NCI-H2196 treated with DMSO at 0.1 percent for 48 hours (cell line): ENCODE results near the gene CACNA2D3.
A peak's percentile ranks its signal among the peaks of the same experiment; 100 is the strongest.

ENCODE experiments used
- DNase-seq: peaks from one replicate; lab custom pipeline; 2025; ENCODE audit not compliant: unreplicated experiment; lab: John Stamatoyannopoulos, UW

CACNA2D3 gene

DNA sequence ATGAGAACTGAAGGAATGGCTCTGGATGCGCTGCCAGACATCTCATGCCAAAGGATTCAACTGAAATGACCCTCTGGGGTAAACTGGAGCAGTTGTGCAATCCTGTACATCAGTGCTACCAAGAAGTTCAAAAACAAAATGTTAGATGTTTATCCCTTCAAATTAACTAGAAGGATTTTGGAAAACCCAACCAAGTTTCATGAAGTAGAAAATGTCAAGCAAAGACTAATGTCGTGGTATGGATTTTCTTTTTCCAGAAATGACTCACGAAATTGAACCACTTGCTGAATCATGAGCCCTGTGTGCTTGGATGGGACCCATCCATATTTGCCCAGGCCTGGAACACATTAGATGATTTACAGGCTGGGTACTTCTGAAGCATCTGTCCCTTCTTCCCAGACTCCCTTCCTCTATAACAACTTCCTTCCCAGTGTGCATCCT is 703.9 kb downstream of the CACNA2D3 start:
- no peak for DNase-seq

DNA sequence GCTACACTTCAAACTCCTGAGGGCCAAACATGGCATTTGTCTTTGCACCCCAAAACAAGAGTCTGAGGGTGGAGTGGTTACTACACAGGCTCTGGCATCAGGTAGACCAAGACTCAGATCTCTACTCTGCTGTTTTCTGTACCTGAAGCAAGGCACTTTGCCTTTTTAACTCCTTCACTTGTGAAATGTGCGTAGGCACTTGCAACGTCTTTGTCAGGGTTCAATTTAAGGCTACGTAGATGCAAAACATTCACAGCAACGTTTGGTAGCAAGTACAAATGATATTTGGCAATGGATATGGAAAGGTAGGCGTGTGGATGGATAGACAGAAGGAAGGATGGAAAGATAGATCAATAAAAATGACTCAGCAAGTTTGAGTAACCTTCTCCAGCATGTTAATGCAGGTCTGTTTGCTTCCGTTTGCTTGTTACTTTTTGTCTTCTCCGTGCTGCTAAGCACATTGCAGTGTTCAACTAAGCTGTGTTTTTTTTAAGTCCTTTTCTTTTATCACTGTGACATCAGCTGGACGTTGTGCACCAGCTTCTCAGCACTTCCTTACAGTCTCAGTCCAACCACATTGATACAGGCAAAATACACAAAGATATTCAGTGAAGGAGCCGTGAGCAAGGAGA is 704.8 kb downstream of the CACNA2D3 start:
- no peak for DNase-seq

DNA sequence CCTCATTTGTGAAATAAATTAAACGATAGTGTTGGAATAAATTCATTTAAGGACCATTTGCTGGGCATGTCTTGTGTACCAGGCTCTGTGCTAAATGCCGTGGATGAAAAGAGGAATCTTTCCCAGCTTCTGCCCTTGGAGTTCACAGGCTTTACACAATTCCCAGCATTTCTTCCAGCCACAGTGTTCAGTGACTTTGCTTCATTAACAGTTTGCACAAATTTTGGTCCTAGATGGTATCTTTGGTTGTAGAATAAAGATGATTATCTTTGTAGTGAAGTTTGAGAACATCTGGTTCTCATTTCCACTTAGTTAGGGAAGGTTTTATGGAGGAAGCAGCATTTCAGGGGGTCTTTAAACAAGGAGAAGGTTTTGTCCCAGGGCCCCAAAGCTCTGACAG is 705.4 kb downstream of the CACNA2D3 start:
- no peak for DNase-seq

DNA sequence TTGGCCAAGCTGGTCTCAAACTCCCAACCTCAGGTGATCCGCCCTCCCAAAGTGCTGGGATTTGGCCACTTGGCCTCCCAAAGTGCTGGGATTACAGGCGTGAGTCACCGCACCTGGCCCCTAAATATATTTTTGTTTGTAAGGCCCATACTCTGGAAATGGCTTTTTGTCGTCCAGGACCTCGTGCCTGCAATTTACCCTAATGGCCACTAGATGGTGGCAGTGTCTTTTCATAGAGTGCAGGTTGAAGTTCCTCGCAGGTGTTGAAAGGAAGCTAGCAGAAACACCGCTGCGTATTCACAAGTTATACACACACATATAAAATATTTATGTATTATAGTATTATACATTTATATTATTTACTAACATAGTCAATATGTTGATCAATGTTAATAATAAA is 708.3 kb downstream of the CACNA2D3 start:
- no peak for DNase-seq

DNA sequence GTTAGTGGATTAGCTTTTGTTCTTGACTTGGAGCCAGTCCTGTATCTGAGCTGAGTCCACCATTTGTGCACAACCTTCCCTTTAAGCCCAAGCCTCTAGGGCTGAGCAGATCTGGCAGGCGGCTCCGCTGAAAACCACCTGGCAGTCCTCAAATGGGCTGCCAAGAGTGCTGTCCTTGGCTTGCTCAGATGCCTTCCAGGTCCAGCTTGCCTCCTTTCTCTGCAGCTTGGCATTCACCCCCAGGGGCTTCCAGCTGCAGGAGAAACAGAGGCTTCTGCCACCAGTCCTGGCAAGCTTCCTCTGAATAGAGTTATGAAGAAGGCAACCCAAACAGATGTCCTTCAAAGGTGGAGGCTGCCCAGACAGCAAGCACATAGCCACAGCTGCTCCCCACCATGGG is 708.8 kb downstream of the CACNA2D3 start:
- no peak for DNase-seq

DNA sequence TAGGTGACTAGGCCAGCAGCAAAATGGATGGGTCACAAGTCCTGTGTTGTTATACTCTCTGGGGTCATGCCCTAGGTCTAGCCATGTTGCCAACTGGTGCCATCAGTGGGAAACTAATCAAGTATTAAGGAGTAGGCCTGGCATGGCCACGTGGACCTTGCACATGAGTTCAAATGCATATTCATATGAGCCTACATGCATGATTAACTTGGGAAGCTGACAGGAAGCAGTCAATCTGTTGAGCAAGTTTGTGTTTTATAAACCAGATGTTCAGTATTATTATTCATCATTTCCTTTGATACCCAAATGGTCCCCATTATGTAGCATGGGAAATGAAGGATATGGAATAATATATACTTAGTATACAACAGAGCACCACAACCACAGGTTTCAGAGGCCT is 710.5 kb downstream of the CACNA2D3 start:
- no peak for DNase-seq

DNA sequence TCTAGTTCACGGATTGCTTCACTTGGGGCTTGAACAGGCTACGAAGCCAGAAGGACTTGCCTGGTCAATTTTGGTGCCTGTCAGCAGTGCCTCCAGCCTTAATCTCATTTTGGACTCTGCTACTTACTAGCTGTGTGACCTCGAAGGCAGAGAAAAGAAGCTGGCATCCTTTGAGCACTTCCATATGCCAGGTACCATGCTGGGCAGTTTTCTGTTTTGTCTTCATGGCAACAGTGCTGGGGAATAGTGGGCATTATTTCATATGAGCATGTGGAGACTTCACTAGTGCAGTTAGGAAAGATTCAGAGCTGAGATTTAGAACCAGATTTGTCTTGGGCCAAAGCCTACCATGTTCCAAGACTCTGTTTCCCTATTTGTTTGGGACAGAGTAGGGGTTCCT is 713.3 kb downstream of the CACNA2D3 start:
- no peak for DNase-seq

DNA sequence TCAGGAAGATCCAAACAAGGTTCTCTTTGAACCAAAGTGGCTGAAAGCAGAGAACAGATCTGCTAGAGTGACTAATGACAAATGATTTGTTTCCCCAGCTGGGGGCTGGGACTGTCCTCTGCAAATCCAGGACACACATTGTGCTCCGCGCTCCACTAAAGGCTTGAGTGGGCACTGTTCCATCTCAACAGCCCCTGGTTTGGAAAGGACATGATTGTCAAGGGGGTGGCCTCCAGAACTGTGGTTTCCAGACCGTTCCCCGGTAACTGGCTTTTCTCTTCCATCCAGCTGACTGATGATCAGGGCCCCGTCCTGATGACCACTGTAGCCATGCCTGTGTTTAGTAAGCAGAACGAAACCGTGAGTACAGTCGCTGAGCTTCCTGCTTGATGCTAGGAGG is 714.5 kb downstream of the CACNA2D3 start:
- DNase-seq, result no peak

DNA sequence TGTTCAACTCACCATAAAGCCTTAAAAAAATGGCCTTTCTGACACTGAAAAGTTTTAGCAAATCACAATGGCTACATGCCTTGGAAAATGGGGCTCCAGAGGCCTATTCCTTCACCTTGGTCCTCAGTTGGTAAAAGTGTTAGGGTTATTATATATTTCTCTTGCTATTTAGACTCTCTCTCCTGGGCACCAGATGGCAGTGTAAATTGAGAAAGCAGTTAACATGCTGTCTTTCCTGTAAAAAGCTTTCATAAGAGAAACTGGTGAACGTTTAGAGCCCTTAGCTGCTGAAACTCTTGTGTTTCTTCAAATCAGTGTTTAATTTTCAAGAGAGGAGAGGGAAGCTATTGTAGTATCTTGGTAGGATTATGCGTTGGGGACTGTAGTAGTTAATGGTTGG is 715.6 kb downstream of the CACNA2D3 start:
- no peak for DNase-seq

DNA sequence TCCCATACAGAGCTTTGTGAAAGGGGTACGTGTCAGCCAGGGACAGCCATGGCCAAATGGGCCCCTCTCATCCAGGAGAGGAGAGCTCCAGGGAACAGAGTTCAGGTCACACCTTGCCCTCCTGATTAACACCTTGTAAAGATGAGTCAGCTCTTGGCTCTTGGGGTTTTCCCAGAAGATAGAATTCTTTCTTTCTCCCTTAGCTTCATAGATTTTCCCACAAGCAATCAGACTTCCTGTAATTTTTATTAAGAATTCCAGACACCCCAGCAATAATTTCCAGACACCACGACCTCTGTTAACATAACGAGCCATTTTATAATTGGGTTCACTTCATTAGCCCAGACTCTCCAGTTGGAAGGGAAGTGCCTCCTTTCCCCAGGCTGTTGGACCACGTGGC is 719.1 kb downstream of the CACNA2D3 start:
- DNase-seq, result no peak

DNA sequence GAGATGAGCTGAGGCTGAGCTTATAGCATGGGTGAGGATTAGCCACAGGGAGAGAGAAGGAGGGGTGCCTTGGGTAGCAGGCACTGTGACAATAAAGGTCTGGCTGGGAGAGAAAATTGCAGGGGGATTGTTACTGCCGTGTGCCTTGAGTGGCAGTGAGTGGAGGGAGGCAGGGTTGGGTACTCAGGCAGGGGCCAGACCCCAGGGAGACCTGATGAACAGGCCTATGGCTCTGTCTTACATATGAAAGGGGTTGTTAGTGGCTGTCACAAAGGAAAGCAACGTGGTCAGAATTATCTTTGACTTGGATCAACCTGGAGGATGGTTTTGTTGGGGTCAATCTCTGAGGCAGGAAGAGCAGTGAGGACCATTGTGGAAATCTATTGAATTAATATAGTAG is 721.0 kb downstream of the CACNA2D3 start:
- DNase-seq, result no peak

DNA sequence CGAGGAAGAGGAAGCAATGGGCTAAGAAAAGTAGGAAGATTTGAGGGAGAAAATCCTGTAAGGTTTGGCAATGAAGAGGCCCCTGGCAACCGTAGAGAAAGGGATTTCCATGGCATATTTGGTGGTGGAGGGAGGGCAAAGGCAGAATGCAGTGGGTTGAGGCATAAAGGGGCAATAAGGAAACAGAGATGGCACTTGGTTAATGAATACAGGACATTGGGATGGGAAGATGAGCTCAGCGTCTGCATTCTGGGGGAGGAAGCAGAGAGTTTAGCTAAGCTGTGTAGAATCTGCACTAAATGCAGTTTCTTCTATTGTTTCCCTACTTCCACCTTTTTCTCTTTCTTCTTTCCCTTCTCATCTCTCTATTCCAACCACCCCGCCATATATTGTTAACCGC is 721.9 kb downstream of the CACNA2D3 start:
- no peak for DNase-seq

DNA sequence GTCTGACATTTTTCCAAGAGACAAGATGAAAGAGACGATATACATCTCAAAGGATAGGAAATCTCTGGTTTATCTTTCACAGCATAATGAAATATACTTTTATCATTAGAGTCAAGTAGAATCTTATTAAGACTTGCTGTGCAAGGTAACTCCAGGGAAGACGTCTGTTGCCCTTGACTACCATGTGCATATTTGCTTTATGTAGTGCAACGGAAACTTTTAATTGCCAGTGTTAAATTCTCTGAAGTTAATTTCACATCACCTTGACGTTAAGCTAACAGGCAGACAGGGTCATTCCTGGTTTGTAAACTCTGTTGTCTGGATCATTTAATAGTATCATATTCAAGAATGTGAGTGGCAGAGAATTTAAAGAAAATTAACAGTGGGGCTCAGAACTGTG is 722.7 kb downstream of the CACNA2D3 start:
- no peak for DNase-seq

DNA sequence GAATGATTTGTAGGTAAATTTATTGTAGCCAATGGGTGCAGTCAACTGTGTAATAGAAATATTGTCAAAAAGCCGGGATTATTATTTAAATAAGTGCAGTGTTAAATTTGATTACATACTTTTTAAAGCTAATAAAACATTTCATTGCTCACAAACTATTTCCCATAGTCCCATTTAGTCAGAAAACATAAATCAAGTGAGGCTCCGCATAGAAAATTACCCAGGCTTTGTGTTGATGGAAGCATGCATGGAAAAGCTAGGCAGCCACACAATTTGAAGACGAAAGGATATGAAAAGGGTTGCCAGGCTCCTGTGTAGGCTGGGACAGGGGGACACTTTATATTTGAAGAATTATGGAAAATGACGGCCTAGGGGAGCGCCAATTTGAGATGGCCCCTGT is 723.2 kb downstream of the CACNA2D3 start:
- DNase-seq, result no peak

DNA sequence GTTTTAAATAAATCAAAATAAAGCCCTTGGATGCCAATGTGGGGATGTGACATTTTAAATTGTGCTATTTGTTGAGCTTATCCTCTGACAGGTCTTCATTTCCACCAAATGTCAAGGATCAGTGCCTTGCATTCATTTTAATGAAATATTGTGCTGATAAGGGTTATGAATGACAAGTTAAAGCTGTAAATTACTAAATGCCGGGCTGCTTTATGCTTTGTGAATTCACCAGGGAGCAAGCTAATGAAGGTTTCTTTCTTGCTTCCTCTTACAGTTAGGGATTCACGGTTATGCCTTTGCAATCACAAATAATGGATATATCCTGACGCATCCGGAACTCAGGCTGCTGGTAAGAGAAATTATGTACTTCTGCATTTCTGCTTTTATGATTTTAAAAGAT is 723.8 kb downstream of the CACNA2D3 start:
- DNase-seq, result no peak

DNA sequence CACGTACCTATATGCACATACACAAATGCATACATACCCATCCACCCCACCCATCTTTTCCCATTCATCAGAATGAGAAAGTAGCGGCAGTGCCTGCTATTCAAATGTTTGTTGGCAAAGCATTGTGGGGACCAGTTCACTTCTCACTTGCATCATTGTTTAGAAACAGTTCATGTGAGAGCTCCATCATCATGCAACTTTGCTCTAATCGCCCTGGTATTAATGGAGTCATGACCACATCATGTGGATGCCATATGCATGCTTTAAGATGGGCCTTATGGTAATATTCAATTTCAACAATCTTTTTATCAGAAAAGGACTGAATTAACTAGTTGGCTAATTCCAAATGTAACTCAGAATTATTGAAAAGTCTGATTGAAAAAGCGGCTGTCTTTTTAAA is 725.0 kb downstream of the CACNA2D3 start:
- DNase-seq, result no peak

DNA sequence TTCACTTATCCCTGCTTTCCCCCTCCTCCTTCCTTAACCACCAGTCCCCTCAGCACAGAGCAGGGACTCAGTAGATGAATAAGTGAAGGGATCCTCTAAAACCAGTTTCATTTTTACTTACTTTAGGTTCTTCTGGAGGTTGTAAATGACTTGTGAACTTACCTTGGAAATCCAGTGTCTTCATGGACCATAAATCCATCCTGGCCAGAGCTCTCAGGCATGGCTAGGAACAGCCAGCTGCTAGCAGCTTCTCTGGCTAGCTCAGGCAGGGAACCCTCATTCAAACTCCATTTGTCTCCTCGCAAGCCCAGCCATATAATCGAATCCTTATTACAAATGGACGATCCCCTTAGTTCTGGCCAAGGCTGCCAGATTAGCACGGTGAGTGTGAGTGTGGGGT is 727.0 kb downstream of the CACNA2D3 start:
- no peak for DNase-seq

DNA sequence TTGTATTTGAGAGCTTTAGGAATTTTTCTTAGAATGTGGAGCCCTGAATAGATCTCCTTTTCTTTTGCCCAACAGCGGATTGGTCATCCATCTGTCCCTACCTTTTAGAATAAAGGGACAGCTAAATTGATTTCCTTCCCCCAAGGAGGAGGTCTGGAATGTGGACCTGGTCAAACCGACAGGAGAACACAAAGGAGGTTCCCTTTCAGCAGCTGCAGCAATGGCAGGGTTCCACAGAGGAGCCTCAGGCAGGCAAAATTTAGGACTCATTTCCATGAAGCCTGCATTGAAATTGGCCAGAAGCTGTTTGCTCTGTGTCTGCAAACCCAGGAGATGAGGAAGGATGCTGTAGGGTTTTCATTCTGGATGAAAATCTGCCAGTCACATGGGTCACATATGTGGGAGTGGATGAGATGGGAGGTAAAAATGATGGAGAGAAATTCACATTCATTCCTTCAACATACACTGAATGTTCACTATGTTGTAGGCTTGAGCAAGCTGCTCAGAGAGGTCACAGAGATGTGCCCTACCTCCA is 728.2 kb downstream of the CACNA2D3 start:
- no peak for DNase-seq

DNA sequence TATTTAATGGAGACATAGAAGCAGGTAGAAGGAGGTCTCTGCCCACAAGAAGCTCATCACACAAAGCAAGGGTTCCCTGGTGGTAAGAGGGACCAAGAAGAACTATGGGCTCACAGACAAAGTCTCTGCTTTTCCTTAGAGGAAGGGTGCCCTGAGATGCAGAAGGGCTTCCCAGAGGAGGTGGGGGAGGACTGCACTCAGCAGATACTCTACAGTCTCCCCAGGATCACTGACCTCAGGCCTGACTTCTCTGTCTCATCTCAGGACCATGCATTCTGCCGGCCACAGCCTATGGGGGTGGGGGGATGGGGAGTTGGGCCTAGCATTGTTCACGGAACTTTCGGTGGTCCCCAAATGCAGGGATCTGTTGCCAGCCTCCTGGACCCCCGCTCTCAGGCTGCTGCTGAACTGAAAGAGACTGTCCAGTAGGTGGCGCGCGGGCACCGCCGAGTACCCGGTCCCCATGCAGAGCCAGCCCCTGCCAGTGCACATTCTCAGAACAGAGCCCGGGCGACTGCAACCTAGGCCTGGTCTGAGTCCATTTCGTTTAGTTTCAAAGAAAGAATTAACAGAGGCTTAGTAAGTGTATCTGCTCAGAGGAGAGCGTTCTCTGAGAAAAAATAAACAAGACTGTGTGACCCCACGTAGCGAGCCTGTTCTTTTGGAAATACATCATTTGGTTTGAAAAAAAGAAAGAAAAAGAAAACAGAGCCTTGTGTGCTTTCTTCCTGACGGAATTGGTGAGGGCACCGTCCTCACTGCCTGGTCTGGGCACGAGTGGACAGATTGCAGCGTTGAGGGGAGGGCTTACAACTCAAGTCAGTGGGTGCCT is 731.4 kb downstream of the CACNA2D3 start:
- DNase-seq, result peak; percentile 17

DNA sequence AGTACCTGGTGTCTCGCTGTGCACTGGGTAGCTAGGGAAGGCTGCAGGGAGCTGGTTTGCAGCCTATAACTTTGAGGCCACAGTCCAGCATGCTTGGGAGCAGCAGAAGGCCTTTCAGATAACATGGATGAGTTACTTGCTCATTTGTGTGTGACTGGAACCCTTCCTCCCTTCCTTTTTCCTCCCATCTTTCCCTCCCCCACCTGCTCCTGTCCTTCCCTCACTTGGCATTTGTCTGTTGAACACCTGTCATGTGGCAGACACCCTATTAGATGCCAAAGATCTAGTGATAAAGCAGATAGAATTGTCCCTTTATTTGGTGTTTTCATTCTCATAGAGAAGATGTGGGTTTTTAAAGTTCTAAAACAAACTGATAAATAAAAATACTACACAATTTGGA is 733.9 kb downstream of the CACNA2D3 start:
- DNase-seq, result no peak

DNA sequence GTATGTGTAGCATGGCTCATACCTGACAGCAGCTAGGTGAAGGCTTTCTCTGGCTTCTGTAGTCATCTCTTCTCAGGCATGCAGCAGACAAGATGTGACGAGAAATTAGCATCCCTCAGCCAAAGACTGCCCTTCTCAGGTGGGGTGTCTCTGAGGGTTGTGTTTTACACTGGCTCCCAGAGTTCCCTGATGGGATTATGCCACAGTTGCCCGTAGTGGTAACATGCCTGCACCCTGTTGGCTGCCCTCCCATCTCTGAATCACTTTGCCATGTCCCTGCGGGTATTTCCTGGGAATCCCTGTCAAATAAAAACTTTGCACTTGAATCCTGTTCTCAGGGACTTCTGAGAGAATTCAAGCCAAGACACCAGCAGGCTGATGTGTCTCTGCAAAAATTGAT is 735.0 kb downstream of the CACNA2D3 start:
- DNase-seq, result no peak

DNA sequence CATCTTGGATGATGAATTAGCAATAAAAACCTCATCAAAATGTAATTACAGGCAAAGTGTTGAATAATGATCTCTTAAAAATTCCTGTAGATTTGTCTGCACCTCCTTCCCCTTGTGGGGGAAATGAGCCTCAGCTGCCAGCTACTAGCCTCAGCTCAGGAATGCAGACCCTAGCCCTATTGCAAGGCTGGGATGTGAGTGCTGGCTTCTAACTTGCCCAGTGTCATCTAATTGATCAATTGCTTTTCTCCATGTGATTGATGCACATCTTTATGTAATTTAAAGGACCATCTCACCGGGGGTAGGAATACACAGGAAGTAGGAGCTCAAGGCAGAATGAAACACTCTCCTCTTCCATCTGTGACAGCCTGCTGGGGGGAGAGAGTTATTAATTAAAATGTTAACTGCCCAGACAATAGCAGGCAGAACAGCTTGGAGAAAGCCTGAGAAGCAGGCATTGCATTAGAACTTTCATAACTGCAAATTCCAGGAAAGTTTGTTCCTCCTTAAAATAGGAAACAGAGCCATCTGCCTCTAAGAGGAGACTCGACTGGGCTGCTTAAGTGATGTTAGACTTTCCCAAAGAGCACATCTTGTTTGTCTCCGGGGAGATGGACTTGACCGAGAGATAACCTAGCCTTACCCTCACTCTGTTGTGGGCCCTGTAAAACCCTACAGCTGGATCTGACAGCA is 735.9 kb downstream of the CACNA2D3 start:
- DNase-seq, result no peak
